Astrocyte (in vitro differentiated cells and primary cell): Measurements from ENCODE around the gene SLC16A10.

ENCODE experiments used
- EZH2 ChIP-seq: IDR thresholded peaks from 2 replicates; pipeline ENCODE4 v1.6.1; 2012; ENCODE audit warnings: mild to moderate bottlenecking, low read length, inconsistent platforms; ENCODE audit not compliant: insufficient read depth
- TF ChIP-seq, protein P1 (sequence below): IDR thresholded peaks from 2 replicates; pipeline ENCODE4 v1.5.1; 2011; ENCODE audit warnings: low read depth, mild to moderate bottlenecking, inconsistent platforms, low read length, moderate library complexity; ENCODE audit not compliant: insufficient read depth

DNA sequence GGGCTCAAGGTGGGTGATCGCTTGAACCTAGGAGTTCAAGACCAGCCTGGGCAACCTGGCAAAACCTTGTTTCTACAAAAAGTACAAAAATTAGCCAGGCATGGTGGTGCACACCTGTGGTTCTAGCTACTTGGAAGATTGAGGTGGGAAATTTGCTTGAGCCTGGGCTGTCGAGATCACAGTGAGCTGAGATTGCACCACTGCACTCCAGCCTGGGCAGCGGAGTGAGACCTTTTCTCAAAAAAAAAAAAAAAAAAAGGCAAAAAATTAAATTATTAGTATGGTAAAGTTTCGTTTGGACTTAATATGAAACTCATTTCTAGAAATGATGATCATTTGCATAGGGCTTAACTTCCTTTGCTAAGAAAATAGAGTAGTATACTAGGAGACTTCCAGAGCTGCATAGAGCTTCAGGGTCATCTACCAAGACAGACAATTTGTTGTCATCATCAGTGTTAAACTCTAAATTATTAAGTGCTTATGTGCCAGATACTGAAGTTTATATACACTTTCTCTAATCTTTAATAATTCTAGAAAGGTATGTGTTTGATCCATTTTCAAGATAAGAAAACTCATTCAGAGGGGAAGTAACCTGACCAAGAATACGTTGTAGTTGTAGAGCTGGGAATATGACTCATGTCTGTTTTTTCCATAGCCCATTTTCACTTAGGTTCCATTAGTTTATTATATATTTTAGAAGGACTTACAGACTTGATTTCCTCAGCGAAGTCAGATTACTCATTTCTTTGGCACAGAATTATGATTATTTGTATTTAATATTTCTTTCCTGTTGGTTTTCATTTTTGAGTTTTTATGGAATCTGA is 84.5 kb downstream of the SLC16A10 start:
- TF ChIP-seq, protein P1, sequence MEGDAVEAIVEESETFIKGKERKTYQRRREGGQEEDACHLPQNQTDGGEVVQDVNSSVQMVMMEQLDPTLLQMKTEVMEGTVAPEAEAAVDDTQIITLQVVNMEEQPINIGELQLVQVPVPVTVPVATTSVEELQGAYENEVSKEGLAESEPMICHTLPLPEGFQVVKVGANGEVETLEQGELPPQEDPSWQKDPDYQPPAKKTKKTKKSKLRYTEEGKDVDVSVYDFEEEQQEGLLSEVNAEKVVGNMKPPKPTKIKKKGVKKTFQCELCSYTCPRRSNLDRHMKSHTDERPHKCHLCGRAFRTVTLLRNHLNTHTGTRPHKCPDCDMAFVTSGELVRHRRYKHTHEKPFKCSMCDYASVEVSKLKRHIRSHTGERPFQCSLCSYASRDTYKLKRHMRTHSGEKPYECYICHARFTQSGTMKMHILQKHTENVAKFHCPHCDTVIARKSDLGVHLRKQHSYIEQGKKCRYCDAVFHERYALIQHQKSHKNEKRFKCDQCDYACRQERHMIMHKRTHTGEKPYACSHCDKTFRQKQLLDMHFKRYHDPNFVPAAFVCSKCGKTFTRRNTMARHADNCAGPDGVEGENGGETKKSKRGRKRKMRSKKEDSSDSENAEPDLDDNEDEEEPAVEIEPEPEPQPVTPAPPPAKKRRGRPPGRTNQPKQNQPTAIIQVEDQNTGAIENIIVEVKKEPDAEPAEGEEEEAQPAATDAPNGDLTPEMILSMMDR = no peak
- no peak for TF ChIP-seq EZH2
